Fibroblast of lung (primary cell): ENCODE results near the gene DIAPH3. TPM values are rescaled to one million over a fixed set of nuclear protein-coding genes. Genes with fewer than 3 reads are reported as not detected.

Experiments used
- DNase-seq, 2 donors: peaks; one replicate each; pipeline versions ENCODE4 v3.0.0 to v3.0.0-alpha.2; 2010; ENCODE audit warnings: low read depth in 2 of 2
- H2AFZ ChIP-seq: 2 replicates; pipeline ENCODE4 v1.5.1; 2012; ENCODE audit warnings: low read length, control low read depth, inconsistent platforms
- H3K27ac ChIP-seq: 2 replicates; pipeline ENCODE4 v1.5.1; 2011; ENCODE audit warnings: low read length, control low read depth; ENCODE audit not compliant: insufficient read depth
- H3K27me3 ChIP-seq: 2 replicates; pipeline ENCODE4 v1.5.1; 2011; ENCODE audit warnings: mild to moderate bottlenecking, low read length; ENCODE audit not compliant: control insufficient read depth, insufficient read depth
- H3K36me3 ChIP-seq: 2 replicates; pipeline ENCODE4 v1.5.1; 2011; ENCODE audit warnings: low read length; ENCODE audit not compliant: control insufficient read depth, insufficient read depth
- H3K4me1 ChIP-seq: 2 replicates; pipeline ENCODE4 v1.5.1; 2011; ENCODE audit warnings: low read length; ENCODE audit not compliant: control insufficient read depth, insufficient read depth; ENCODE audit errors: extremely low read depth
- H3K4me2 ChIP-seq: 2 replicates; pipeline ENCODE4 v1.5.1; 2011; ENCODE audit warnings: low read length, control low read depth; ENCODE audit not compliant: insufficient read depth; ENCODE audit errors: extremely low read depth
- H3K4me3 ChIP-seq, 4 experiments: fragments of 200-600 bp in 1 of 4; sonication (generic) in 1 of 4; replicated peaks in 1 of 4; 2 replicates each; pipeline ENCODE4 v1.5.1; 2011 to 2016; ENCODE audit warnings: low read length in 4 of 4, low read depth in 3 of 4, mild to moderate bottlenecking in 3 of 4, control low read depth in 2 of 4, inconsistent platforms in 1 of 4, mixed read lengths in 1 of 4; ENCODE audit not compliant: insufficient read depth in 1 of 4; ENCODE audit errors: control extremely low read depth in 1 of 4
- H3K79me2 ChIP-seq: 2 replicates; pipeline ENCODE4 v1.5.1; 2012; ENCODE audit warnings: mild to moderate bottlenecking, low read length, inconsistent platforms; ENCODE audit not compliant: control insufficient read depth, insufficient read depth
- H3K9ac ChIP-seq: 2 replicates; pipeline ENCODE4 v1.5.1; 2011; ENCODE audit warnings: mild to moderate bottlenecking, low read length, control low read depth; ENCODE audit not compliant: insufficient read depth
- H3K9me3 ChIP-seq: 2 replicates; pipeline ENCODE4 v1.5.1; 2012; ENCODE audit warnings: low read depth, low read length; ENCODE audit not compliant: control insufficient read depth, insufficient read depth
- H4K20me1 ChIP-seq: 2 replicates; pipeline ENCODE4 v1.5.1; 2011; ENCODE audit warnings: low read length; ENCODE audit not compliant: control insufficient read depth, insufficient read depth; ENCODE audit errors: extremely low read depth
- CTCF ChIP-seq, 2 donors: IDR thresholded peaks in 1 of 2; conservative IDR thresholded peaks in 1 of 2; 1 replicate in 1 of 2; 2 replicates in 1 of 2; pipeline ENCODE4 v1.5.1; 2011 to 2012; ENCODE audit warnings: low read length in 2 of 2, control low read depth in 1 of 2, inconsistent platforms in 1 of 2, low read depth in 1 of 2, mild to moderate bottlenecking in 1 of 2
- EZH2 ChIP-seq: IDR thresholded peaks from 2 replicates; pipeline ENCODE4 v1.5.1; 2012; ENCODE audit warnings: low read length, control low read depth, mild to moderate bottlenecking; ENCODE audit errors: missing control alignments
- polyA plus RNA-seq, 2 donors: library from polyadenylated mRNA; depleted of rRNA in 1 of 2; stranded (reverse) in 1 of 2; unstranded in 1 of 2; fragments of >200 nt; gene quantifications; 2 replicates each; pipeline ENCODE4 v1.2.1, GENCODE V29; 2011 to 2012; ENCODE audit warnings: missing spikeins in 1 of 2
- total RNA-seq: library from RNA; depleted of rRNA; stranded (reverse); fragments of >200 nt; gene quantifications from 2 replicates; pipeline ENCODE4 v1.2.1, GENCODE V29; 2014

The DIAPH3 gene
- total and polyA plus RNA-seq, 2 donors (not counting 1 experiment from before 2014, with no cell fraction given), result 5.9 to 10.9 TPM

- Histone ChIP-seq H2AFZ (no peak overlapping the region), H3K79me2 (peaks cover 12% of the 10 kb centered on the region), H3K4me3 (no peak overlapping the region), H3K9me3 (no peaks in the 10 kb centered on the region), H3K27me3 (no peaks in the 10 kb centered on the region), H4K20me1 (no peaks in the 10 kb centered on the region), H3K36me3 (peaks cover 2% of the 10 kb centered on the region), H3K27ac (no peak overlapping the region), H3K4me1 (no peaks in the 10 kb centered on the region), H3K4me2 (no peak overlapping the region), H3K9ac (no peak overlapping the region)
- DNase-seq, result no peak
- TF ChIP-seq CTCF (conservative IDR thresholded peaks at IDR 0.05 in 1 of 2, IDR thresholded peaks at IDR 0.05 in 1 of 2; ENCODE audit: low read depth in 1 of 2, low read length in 2 of 2), result no peak
- no peak for TF ChIP-seq EZH2
These were observed 49.2 kb downstream of the DIAPH3 start for GRCh38 chr13:60114499-60115028.

- Histone ChIP-seq H3K79me2 (peaks cover 5% of the 10 kb centered on the region), H3K27me3 (no peaks in the 10 kb centered on the region), H3K36me3 (peaks cover 2% of the 10 kb centered on the region), H3K4me2 (no peak overlapping the region), H2AFZ (no peak overlapping the region), H3K4me1 (no peaks in the 10 kb centered on the region), H4K20me1 (no peaks in the 10 kb centered on the region), H3K9ac (no peak overlapping the region), H3K9me3 (no peaks in the 10 kb centered on the region), H3K4me3 (no peak overlapping the region), H3K27ac (no peak overlapping the region)
- no peak for TF ChIP-seq CTCF (conservative IDR thresholded peaks at IDR 0.05 in 1 of 2, IDR thresholded peaks at IDR 0.05 in 1 of 2; ENCODE audit: low read depth in 1 of 2, low read length in 2 of 2)
- TF ChIP-seq EZH2, result no peak
- DNase-seq, result peak in 1 of 2 donors; percentile 65
These were observed 51.0 kb downstream of the DIAPH3 start for GRCh38 chr13:60112771-60113170.

- peaks cover 2% of the 10 kb centered on the region for H3K36me3 ChIP-seq
- peaks cover 5% of the 10 kb centered on the region for H3K79me2 ChIP-seq
- H3K4me2 ChIP-seq, result no peak overlapping the region
- no peak overlapping the region for H3K4me3 ChIP-seq
- H3K9me3 ChIP-seq, result no peaks in the 10 kb centered on the region
- H2AFZ ChIP-seq, result no peak overlapping the region
- H3K27me3 ChIP-seq, result no peaks in the 10 kb centered on the region
- no peak overlapping the region for H3K27ac ChIP-seq
- peak in 1 of 2 donors; percentile 62 for DNase-seq
- no peak overlapping the region for H3K9ac ChIP-seq
- TF ChIP-seq EZH2 (no peak), CTCF (conservative IDR thresholded peaks at IDR 0.05 in 1 of 2, IDR thresholded peaks at IDR 0.05 in 1 of 2; ENCODE audit: low read depth in 1 of 2, low read length in 2 of 2) (no peak)
- H3K4me1 ChIP-seq, result no peaks in the 10 kb centered on the region
- H4K20me1 ChIP-seq, result no peaks in the 10 kb centered on the region
These were observed 52.0 kb downstream of the DIAPH3 start for GRCh38 chr13:60111691-60112090.
